HG02571 (cell line): ENCODE data around the gene IL11.

Source experiments
- ATAC-seq: cut with Tn5 transposase; IDR thresholded peaks from one replicate; pipeline ENCODE4 v1.9.1; 2021; ENCODE audit warnings: mild to moderate bottlenecking, moderate library complexity; ENCODE audit not compliant: unreplicated experiment

Gene IL11

DNA sequence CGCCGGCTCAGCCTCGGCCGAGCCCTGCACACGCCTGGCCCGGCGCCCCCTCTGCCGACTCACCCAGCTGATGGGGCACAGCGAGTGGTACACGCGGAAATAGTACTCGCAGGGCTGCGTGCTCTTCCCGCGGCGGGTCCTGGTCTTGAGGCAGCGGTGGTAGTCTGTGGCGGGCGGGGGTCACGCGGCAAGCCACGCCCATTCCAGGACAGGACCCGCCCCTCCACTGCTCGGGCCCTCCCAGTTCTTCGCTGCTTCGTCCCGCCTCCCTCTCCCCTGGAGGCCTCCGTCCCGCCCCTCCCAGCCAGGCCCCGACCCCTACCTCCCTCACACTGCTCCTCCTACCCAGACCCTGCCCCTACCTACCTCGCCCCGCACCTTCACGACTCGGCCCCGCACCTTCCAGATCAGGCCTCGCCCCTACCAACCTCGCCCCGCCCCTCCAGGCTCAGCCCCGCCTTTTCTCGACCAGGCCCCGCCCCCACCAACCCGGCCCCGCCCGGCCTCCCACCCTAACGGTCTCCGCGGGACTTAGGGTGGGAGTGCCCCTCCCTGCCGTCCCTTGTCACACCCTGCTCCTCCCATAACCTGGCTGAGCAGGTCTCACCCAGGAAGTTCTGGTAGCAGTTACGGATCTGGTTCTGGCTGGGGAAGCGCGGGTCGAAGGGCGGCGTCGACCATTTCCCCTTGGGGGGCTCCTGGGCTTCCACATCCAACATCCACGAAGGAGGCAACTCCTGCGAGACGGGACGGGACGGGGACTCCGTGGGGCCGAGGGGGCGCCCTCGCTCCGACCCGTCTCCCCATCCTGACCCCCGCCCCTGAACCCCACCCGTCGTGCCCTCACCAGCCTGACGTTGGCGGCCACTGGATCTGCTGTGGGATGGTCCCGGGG is 16.2 kb downstream of the IL11 start:
- ATAC-seq = no peak

DNA sequence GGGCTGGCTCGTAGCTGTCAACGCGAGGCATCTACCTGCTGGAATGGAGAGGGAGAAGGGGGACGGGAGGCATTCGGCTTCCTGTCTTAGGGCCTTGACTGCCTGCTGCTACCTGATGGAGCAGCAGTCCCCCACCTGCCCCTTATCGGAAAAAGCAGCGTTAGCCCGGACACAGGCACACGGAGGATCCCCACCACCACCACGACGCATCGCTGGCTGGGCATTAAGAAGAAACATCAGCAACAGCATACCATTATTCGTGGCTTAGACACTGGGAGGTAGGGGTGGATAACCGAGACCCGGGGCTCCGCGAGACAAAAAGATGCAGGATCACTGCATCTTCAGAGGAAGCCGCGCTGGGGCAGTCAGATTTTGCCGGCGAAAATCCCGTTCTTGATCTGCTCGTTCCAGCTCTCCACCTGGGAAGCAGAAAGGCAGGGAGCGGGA is 16.9 kb downstream of the IL11 start:
- ATAC-seq = no peak

DNA sequence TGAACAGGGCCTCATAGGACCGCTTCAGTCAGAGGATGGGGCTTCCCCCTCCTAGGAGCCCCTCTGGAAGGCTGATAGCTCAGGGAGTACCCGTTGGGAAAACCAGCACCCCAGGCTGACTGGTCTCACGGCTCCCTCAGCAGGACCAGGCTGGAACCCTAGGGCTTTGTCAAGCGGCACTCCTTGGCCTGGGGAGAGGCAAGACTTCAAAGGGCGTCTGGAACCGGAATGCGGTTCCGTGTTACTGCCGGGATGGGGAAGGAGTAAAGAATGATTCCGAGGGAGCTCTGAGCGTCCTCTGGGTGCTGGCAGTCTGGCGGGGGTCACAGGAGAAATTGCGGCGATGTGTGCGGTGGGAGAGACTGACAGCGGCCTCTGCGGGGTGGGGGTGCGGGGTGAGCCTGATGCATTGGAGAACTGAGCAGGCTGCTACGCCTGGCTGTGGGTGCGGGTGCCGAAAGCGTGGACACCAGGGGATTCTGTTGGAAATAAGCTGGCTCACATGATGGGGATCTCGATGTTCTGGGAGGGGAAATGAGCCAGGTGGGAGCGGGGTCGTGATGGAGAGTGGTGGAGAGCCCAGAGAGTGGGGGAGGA is 17.6 kb downstream of the IL11 start:
- ATAC-seq = no peak

DNA sequence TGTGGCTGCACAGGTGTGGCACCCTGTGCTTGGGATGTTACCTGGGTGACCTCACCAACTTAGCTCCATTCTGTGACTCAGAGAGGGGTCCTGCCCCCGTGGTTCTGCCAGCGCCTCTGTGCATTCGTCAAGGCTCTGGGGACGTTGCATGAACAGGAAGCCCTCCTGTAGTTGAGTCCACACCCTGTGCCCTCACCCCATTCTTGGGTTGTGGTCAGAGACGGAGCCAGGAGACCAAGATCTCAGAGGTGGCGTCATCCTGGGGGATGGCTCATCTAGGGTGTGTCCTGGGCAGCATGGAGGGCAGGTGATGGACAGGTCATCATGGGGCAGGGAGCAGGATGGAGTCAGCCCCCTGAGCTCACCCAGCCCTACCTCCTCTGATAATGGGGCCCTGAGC is 18.2 kb downstream of the IL11 start:
- ATAC-seq = no peak

DNA sequence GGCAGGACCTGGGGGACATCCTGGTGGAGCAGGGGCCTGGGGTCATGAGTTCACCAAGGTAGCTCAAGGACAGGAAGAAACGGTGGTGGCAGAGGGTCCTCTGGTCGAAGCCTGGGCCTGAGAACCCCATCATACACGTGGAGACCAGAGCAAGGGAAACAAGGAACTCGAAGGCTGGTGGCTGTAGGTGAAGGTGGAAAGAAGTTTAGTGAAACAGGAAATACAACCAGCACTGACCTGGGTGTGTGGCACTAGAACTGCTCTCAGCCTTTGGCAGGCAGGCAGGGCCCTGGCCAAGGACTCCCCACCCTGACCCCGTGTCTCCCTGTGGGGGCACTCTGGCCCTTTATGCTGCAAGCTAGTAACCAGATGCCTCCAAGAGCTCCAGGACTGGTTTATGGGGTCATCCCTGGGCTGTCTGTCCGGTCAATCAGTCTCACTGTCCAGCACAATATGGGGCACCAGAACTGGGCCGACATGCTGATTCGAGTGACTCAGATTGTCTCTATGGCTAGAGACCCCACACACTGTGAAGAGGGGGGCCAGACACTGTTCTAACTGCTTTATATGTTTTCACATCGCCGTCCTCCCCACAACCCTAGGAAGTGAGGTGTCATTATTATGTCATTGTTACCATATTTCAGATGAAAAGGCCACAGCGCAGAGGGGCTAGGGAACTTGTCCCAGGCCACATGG is 19.5 kb downstream of the IL11 start:
- ATAC-seq = no peak

DNA sequence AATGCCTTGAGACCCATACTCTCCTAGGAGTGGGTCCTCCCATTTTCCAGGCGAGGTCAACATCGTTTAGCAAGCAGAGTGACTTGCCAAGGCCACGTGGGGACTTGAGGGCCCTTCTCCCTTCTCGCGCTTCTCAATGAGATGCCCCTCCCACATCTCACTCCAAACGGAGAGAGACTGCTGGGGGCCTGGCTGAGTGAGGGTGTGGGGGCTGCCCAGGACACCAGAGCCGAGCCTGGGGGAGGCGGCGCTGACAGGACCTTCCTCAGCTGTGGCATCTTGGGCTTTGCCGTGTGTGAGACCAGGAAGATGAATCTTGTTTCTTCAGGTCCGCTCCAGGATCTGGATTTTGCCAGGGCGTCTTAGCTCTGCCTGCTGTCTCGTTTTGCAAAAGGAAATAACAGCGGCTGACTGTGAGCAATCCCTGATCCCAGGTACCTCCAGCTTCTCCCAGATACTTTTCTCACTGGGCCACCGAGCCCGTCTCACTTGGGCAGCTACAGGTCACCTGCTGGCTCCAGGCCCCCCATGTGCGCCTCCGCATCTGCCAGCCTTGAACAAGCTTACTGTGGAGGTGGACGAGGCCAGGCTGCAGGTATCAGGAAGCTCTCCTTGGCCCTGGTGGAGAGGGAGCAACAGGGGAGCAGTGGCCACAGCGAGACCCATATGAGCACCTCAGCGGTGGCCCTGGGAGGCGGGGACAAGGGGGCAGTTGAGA is 21.8 kb downstream of the IL11 start:
- no peak for ATAC-seq

DNA sequence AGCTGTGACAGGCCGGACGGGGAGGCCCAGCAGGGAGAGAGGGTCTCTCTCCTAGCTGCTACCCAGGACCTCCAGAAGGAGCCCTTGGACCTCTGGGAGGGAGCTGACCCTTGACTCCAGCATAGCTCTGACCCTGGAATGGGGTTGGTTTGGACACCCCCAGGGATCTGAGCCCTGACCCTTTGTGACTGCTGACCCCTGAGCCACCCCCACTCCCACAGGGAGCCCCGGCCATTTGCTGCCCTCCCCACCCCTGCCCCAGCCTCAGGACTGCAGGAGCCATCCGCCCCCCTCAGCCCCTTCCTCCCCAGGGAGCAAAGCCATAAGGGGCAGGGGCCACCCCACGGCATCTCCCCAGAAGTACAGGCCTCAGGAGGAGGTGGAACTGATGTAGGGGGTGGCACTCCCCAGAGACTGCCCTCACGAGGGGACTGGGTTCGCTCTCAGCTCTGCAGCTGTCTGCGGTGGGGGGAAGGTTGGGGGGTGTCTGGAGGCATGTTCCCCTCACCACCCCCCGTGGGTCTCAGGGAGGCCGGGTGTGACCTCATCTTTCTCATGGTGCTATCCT is 22.7 kb downstream of the IL11 start:
- no peak for ATAC-seq

DNA sequence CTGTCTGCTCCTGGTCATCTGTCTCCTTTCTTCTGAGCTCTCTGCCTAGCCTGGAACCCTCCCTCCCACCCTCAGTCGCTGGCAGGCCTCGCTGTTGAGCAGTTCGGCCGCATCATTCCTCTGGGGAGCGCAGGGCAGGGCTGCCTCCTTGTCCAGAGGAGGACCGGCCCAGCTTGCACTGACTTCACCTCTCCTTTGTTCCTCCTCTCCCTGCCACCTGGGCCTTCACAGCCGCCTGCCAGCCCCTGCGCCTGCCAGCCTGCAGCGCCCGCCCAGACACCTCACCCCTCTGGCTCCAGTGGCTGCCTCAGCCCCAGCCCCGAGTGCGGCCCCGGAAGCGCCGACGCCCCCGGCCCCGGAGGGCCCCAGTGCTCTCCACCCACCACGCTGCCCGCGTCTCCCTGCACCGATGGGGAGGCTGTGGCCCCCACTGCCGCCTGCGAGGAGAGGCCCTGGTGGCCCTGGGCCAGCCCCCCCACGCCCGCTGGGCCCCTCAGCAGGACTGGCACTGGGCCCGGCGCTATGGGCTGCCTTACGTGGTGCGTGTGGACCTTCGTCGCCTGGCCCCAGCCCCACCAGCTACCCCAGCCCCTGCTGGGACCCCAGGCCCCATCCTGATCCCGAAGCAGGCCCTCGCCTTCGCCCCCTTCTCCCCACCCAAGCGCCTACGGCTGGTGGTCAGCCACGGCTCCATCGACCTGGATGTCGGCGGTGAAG is 23.4 kb downstream of the IL11 start:
- no peak for ATAC-seq

DNA sequence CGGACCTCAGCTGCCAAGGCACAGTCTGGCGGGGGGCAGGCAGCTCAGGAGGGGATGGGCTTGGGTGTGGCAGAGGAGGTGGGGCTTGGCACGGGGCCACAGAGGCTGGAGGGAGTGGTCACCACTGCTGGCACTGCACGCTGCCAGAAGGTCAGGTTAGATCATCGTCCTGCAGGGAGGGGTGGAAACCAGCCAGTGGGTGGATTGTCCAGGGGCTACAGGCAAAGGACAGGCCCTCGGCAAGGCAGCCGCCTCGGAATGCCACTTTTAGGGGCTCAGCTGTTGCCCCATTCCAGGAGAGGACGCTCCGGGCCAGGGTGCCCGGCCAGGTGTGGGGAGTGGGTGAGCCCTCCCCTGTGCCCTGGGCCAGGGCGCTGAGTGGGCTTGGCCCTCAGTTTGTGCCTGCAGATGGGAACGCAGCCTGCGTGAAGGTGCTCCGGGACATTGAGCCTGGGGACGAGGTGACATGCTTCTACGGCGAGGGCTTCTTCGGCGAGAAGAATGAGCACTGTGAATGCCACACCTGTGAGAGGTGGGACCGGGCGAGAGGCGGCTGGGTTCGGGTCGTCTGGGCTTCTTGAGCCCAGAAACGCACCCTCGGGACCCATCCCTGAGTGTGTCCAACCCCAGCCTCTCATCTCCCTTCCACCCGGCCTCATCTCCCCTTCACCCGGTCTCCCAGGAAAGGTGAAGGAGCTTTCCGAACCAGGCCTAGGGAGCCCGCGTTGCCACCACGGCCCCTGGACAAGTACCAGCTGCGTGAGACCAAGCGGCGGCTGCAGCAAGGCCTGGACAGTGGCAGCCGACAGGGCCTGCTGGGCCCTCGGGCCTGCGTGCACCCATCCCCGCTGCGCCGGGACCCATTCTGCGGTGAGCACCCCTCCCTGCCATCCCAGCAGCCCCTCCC is 24.2 kb downstream of the IL11 start:
- ATAC-seq = no peak

DNA sequence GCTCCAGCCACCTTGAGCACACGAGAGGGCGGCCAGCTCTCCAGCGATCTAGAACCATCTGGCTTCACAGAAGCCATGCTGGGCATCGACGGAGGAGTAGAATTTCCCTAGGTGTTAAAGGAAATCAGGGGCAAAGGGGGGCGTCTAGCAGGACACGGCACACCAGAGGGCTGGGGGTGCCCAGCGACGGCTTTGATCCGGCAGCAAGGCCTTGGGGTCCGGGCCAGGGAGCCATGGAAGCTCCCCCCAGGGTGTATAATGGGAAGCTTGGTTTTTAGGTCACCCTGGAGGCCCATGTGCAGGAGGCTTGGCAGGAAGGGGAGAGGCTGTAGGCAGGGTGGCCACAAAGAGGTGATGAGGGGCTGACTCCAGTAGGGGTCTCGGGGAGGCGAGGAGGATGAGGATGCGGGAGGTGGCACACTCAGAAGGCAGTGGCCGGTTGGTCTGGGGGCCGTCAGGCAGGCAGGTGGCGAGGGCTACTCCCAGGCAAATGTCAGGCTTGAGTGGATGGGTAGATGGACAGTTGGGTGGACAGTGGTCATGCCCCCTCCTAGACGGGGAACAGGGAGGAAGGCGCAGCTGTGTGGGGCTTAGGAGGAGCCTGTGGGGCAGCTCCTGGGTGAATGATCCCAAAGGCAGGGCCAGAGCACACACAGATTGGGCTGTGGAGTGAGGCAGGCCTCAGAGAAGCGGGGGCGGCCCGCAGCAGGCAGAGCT is 25.0 kb downstream of the IL11 start:
- no peak for ATAC-seq

DNA sequence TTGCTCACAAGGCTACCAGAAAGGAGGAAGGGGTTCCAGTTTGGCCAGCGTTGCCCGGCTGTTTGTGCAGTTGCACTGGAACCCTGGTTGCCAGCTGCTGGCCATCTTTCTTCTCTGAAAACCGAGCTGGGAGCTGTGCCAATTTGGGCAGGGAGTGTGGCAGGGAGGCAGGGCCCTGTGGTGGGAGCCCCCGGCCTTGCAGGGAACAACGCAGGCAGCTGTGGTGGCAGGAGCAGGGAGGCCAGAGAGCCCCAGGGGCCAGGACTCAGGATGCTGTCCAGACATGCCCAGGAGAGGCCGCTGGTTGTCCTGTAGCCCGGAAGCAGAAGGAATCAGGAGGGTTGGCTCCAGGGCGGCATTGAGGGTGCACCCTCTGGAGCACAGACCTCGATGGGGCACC is 25.8 kb downstream of the IL11 start:
- ATAC-seq = no peak

DNA sequence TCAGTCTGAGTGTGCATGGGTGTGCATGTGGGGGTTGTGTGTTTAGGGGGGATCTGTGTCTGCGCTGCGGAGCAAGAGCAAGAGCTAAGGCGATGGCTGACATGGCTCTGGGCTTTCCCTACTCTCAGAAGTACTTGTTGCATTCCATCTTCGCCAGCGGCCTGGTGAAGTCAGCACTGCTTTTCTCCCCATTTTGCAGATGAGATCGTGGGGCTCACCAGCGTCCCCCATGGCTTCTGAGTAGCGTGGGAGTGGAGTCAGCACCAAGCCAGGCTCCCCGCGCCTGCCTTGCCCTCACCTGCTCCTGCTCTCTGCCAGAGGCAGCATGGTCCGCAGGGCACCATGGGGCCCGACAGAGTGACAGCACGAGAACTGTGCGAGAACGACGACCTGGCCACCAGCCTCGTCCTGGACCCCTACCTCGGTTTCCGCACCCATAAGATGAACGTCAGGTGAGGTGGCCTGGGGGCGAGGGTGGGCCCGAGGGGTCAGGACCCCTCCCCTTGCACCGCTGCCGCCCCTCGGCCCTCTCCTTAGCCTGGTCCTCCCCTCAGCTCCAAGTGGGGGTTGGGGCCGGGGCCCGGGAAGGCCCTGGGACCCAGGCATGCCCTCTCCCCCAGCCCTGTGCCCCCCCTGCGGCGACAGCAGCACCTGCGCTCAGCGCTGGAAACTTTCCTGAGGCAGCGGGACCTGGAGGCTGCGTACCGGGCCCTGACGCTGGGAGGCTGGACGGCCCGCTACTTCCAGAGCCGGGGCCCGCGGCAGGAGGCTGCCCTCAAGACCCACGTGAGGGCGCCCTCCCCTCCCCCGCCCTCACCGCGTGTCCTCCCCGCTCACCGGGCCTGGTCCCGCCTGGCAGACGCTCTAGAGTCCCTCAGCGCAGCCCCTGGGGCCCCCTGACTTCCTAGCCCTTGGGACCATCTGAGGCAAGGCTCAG is 28.4 kb downstream of the IL11 start:
- ATAC-seq = no peak

DNA sequence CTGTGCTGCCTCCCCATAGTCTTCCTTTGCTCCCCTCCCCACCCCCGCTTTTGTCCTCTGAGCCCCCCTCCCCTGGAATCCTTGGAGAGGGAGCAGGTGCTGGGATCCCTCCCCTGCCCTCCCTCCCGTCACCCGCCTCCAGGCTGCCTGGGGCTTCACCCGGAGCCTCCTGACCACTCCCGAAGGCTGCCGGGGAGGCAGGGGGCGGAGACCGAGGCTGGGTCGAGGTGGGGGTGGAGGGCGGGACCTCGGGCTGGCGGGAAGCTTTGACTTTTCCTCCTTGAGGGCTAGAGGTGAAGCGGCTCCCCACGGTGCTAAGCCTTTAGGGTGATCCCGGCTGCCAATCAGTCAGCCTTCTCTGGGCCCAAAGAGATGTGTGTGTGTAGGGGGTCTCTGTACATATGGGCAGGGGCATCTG is 29.1 kb downstream of the IL11 start:
- ATAC-seq = no peak

DNA sequence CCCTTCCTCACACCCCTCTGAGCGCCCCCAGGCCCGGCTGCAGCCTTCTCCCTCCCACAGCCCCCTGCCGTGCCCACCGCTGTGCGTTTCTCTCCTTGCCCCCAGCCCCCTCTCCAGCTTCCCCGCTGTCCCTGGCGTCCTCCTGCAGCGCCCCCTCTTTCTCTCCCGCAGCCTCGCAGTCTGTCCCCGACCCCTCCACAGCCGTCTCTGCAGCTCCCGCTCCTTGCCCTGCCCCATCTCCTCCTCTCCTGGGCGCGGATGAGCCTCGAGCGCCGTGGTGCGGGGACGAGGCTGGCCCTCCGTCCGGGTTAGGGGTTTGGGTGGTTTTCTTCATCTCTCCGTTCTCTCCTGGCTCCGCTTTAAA is 29.5 kb downstream of the IL11 start:
- ATAC-seq = no peak

DNA sequence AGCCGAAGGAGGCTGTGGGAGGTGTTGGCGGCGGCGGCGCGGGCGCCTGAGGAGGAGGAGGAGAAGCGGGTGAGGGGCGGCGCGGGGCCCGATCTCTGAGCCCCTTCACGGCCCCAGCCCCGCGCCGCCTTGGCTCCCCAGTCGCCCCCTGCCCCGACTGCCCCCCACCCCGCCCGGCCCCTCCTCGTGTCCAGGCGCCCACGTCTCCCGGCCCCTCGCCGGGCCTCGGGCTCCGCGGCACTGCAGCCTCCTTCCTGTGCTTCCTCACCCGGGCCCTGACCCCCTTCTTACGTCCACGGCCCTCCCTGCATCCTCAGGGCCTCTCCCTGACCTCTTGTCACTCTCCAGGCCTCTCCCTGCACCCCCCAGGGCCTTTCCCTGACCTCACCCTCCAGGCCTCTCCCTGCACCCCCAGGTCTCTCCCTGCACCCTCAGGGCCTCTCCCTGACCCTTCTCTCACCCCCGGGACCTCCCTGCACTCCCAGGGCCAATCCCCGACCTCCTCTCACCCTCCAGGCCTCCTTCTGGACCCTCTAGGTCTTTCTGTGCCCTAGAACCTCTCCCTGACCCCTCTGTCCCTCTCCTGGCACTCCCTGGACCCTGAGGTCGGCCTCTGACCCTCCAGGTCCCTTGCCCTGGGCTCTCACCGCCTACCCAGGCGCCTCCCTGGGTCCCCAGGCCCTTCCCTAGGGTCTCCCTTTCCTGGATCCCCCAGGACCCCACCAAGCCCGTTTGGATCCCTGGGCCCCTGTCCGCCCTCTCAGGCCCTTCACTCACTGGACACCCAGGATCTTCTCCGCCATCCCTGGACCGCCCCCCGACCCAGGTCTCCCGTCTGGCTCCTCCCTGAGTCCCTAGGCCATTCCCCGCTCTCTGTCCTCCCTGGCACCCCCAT is 30.1 kb downstream of the IL11 start:
- no peak for ATAC-seq

DNA sequence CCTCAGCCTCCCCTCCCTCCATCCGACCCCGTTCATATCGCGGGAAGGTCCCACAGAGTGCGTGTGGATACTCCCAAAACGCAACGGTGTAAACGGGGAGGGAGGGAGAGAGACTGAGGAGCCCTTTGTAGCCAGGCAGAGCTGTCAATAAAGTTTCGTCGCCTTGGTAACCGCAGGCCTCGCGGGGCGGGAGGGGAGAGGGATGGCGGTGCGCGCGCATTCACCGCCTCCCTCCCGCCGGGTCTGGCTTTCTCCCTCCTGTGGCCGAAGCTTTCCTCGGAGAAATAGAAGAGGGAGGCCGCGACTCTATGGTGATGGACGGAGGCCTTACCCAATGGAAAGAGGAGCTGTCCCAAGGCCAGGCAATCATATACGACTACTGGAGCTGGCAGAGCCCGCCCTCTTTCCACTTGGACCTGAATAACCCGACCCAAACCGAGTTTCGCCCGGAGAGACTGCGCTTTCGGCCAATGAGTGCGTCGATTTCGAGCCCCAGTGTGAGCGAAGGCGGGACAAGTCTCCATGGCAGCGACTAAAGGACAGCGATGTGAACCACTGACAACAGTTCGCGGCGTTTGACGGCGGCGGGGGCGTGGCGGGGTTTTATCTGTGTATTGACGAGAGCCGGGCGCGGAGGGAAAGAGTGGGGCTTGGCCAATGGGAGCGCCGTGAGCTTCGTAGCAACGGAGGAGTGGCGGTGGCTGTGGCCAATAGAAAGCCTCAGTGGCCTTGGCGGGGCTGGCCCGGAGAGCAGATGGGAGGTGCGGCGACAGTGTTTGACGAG is 31.0 kb downstream of the IL11 start, which contains the start of gene KMT5C:
KMT5C (plus strand) TSS at position 772 of the 784 bp plus-strand sequence. CDS start 2,061 bp downstream, outside the sequence.
- ATAC-seq = peak; percentile 84
